Measurements from ENCODE around the gene RHBDD3.

GRCh38 chr22:29292379-29292778, 24.6 kb upstream of the RHBDD3 start:
- TF ChIP-seq CTCF (IDR thresholded peaks at IDR 0.05) (no peak), POLR2A (IDR thresholded peaks at IDR 0.05) (no peak)
